Stimulated activated CD8-positive, alpha-beta memory T cell treated with anti-CD3 and anti-CD28 coated beads, Interleukin-7, amount 100 ng/mL, for 4 hours (primary cell): ENCODE measurements around the gene ACTN4.
"Not testable (repeated sequence)": the region's sequence is repeated elsewhere in the genome, so short reads cannot be mapped to it uniquely, and the experiment has no call there.

ENCODE experiments used
- DNase-seq, 2 donors: peaks; one replicate each; pipeline ENCODE4 v3.0.0-alpha.2; 2020; ENCODE audit warnings: low read depth in 2 of 2

The ACTN4 gene

DNA sequence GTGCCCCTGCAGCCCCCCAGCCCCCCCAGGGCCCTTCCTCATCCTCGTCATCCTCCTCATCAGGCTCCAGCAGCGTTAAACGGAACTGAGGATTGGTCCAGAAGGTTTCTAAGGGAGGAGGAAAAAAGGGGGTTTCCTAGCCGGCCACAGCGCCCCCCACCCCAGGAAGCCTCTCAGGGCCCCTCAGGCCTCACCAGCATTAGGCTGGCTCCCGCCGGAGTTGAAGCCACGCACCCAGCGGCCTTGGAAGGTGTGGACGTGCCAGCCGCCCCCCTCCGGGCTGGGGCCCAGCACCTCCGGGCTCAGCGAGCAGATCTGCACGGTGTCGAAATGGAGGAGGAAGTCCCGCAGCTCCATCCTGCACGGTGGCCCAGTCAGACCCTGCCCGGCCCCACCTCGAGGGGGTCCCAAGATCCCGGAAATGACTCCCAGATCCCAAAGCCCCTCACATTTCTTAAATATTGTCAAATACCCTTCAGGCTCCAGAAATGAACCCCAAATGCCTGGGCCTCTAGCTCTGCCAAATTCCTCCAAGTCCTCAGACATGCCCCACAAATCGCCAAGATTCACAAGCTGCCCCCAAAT, 89.9 kb downstream of the ACTN4 start:
- DNase-seq, result no peak

DNA sequence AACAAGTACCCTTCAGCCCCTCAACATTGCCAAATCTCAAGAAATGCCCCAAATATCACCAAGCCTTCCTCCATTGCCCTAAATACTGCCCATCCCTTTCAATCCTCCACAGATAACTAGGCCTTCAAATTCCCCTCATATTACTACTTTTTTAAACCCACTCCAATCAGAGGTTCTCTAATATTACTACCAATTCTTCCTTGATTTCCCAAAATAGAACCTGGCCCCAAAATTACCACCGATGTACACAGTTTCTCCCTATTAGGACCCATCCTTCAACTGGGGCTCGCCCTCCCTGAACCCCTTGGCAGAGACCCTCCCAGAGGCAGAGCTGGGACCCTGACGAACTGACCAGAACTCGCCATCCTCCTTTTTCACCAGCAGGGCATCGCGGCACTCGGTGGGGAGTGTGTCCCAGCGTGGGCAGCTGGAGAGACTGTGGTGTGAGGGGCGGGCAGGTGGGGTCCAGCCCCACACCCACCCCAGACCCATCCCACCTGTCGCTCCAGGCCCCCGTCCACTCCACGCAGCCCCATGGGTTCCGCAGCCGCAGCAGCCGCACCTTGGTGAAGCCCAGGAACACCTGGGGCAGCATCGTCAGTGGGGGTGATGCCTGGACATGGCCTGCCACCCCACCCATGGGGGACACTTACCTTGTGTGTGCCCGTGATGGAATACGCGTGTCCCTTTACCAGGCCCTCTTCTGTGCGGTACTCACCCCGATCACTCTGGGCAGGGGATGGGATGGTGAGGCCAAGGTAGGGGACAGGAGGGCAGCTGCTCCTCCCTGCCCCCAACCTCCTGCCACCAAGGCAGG, 90.7 kb downstream of the ACTN4 start:
- no peak for DNase-seq

DNA sequence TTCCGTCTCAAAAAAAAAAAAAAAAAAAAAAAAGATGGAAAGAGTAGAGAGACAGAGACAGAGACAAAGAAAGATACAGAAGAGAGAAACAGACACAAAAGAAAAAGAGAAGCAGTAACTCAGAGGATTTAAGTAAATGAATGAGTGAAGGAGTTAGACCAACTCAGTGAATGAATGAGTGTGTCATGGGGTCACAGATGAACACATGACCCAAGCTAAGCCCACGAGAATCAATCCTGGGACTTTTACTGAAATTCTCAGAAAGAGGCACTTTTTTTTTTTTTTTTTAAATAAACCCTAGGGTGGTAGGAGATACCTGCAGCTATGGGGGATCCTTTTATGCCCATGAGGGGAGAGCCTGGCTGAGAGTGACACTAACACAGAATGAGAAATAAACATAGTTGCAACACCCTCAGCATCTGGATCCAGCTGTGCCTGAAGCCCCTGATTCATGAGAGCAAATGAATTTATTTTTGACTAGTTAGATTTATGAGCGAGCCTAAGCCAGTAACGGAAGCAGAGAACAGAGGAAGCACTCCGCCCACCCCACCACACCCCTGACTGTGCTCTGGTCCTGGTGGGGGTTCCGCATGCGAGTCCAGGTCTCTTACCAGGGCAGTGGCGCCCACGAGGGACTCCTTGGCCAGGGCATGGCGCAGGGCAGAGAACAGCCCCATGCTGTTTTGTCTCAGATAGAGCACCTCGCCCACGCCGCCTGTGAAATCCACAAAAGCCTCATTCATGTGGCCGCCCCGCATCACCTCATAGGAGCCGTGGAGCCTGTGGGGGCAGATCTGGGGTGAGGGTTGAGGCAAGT, 92.2 kb downstream of the ACTN4 start:
- DNase-seq, result peak in 1 of 2 donors; percentile 37

DNA sequence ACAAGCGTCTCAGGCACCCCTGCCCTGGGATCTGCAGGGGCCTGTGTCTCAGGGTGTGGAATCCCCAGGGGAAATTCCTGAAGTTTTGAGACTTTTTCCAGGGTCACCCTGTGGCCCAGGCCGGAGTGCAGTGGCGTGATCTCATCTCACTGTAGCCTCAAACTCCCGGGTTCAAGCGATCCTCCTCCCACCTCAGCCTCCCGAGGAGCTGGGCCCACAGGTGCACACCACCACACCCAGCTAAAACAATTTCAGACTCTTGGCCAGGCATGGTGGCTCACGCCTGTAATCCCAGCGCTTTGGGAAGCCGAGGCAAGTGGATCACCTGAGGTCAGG, 92.8 kb downstream of the ACTN4 start:
- DNase-seq, result no peak

DNA sequence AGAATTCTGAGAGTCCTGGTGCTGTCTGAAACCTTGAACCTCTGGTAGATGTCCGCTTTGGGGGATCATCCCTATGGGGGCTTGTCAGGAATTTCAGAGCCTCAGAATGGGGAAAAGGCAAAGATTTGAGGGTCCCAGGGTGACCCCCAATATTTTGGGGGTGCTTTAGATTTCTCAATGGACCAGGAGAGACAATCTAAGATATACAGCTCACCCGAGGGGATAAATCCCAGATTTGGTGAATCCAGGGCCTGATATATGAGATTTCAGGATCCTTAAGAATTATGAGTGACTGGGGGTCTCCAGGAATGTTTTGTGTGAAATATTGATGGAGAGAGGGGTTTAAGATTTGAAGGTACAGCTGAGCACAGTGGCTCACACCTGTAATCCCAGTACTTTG, 93.5 kb downstream of the ACTN4 start:
- no peak for DNase-seq

DNA sequence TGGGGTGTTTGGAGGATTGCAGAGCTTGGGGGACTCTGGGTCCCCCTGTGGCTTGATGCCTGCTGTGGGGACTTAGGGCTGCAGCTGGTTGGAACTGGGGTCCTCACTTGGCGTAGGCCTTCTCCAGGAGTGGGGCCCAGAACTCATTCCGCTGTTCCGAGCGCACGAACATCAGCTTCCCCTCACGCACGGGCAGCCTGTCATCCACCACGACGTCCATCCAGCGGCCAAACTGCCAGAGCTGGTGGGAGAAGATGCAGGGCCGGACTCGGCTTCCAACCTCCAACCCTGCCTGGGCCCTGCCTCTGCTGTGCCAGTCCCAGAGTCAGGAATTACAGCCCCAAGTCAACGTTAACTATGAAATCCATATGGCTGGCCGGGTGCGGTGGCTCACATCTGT, 94.2 kb downstream of the ACTN4 start:
- no peak for DNase-seq

DNA sequence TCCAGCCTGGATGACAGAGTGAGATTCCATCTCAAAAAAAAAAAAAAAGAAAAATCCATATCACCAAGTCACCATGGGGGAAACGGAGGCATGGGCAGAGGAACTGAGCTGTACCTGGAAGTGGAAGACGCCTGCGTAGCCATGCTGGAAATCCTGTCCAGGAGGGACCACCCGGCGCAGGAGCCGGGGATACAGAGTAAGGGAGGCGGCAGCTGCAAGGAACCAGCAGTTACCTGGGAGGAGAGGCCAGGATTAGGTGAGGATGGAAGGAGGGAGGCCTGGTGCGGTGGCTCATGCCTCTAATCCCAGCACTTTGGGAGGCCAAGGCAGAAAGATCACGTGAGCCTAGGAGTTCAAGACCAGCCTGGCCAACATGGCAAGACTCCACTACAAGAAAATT, 94.8 kb downstream of the ACTN4 start:
- no peak for DNase-seq

DNA sequence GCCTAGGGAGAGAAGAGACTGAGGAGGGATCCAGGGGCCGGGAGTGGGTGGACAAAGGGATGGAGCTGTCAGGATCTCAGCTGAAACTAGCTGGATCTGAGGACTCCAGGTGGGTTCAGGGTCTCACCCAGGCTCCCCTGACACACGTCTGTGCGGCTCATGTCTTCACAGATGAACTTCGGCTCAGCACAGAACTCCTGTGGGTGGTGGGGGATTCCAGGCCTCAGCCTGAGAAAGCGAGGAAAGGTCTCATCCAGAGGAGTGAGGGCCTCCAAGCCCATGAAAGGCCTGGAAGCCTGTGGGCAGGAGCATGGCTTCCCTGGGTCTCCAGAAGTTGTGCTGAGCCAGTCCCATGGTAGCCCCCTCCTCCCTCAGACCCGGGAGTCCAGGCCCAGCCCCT, 95.5 kb downstream of the ACTN4 start:
- no peak for DNase-seq

DNA sequence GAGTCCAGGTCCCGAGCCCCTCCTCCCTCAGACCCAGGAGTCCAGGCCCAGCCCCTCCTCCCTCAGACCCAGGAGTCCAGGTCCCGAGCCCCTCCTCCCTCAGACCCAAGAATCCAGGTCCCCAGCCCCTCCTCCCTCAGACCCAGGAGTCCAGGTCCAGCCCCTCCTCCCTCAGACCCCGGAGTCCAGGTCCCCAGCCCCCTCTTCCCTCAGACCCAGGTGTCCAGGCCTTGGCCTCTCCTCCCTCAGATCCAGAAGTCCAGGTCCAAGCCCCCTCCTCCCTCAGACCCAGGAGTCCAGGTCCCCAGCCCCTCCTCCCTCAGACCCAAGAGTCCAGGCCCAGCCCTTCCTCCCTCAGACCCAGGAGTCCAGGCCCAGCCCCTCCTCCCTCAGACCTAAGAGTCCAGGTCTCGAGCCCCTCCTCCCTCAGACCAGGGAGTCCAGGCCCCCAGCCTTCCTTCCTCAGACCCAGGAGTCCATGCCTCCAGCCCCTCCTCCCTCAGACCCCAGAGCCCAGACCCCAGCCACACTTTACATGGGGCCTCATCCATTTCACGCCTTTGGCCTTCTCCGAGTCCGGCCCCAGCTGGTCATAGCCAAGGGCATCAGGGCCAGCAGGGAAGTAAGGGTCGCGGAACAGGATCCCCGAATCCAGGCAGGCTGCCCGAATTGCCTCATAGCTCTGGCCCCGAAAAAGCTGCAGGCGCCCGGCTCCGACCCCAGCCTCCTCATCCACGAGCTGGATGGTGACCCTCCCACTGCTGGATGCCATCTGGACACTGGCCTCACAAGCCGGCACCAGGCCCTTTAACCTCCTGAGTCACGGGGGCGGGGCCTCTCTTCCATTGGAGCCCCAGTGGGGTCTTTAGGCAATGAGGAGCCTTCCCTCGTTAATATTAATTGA, 96.2 kb downstream of the ACTN4 start:
- no peak for DNase-seq

DNA sequence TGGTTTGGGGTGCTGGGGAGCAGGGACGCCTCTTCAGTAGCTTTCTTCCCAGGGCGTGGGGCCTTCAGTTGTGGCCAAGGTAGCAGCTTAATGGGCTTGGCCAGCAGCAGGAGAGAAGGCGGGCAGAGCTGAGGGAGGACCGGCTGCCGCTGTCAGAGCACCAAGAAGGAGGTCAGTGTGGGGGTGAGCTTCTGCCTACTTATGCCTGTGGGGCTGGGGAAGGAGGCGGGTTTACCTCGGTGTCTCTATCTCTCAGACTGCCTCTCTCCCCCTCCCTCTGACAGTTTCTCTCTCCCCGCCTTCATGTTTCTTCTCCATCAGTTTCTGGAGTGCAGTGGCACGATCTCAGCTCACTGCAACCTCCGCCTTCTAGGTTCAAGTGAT, 96.8 kb downstream of the ACTN4 start, which contains the start of gene CAPN12:
TSS of gene CAPN12 (minus strand) at position 177 of the 384 bp plus-strand sequence. CDS start 309 bp downstream, outside the sequence.
- no peak for DNase-seq

DNA sequence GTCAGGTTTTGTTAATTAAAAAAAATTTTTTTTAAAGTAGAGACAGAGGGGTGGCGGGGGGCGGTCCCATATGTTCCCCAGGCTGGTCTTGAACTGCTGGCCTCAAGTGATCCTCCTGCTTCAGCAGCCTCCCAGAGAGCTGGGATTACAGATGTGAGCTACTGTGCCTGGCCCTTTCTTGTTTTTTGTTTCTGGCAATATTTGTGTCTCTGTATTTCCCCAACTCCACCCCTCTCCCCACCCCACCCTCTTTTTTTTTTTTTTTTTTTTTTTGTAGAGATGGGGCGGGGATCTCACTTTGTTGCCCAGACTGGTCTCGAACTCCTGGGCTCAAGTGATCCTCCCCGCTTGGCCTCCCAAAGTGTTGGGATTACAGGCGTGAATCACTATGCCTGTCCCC, 97.4 kb downstream of the ACTN4 start:
- DNase-seq, result no peak

DNA sequence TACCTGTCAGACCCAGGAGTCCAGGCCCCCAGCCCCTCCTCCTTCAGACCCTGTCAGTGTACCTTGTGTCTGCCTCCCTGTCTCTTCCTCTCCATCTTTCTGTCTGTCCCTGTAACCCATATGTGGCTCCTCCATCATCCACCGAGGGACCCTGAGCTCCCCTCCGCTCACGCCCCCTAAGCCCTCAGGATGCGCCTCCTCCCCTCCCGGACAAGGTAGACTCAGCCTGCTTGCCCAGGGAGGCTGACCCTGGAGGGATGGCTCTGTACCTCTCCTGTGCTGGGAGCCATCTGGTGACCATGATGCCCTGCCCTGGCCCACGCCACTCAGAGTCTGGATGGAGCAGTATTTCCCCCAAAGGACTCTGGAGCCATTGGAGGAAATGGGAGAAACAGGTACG, 97.9 kb downstream of the ACTN4 start:
- no peak for DNase-seq

DNA sequence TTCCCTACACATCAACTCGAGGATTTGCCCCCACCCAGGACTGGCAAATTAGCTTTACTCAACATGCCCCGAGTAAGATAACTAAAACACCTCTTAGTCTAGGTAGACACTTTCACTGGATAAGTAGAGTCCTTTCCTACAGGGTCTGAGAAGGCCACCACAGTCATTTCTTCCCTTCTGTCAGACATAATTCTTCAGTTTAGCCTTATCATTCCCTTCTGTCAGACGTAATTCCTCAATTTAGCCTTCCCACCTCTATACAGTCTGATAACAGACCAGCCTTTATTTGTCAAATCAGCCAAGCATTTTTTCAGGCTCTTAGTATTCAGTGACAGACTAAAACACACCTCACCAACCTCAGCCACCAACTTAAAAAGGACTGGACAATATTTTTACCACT, 106.3 kb downstream of the ACTN4 start:
- DNase-seq, result not testable (repeated sequence)

DNA sequence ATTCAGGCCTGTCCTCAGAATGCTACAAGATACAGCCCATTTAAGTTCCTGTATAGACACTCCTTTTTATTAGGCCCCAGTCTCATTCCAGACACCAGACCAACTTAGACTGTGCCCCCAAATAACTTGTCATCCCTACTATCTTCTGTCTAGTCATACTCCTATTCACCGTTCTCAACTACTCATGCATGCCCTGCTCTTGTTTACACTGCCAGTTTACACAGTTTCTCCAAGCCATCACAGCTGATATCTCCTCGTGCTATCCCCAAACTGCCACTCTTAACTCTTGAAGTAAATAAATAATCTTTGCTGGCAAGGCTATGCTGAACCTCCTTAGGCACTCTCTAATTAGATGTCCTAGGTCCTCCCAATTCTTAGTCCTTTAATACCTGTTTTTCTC, 106.7 kb downstream of the ACTN4 start:
- not testable (repeated sequence) for DNase-seq

DNA sequence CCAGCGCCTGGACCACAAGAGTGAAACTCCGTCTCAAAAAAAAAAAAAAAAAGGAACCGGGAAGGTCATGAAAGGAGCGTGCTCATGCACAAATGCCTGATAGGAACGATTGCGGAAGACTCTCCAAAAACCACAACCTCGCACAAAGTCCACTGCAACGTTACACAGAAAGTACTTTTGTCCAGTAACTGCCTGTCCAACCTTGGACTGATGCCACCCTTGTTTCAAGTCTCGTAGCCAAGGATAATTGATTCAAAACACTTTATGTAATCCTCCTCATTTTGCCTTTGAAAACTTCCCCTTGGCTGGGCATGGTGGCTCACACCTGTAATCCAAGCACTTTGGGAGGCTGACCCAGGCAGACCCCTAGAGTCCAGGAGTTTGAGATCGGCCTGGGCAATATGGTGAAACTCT, 112.1 kb downstream of the ACTN4 start:
- no peak for DNase-seq

DNA sequence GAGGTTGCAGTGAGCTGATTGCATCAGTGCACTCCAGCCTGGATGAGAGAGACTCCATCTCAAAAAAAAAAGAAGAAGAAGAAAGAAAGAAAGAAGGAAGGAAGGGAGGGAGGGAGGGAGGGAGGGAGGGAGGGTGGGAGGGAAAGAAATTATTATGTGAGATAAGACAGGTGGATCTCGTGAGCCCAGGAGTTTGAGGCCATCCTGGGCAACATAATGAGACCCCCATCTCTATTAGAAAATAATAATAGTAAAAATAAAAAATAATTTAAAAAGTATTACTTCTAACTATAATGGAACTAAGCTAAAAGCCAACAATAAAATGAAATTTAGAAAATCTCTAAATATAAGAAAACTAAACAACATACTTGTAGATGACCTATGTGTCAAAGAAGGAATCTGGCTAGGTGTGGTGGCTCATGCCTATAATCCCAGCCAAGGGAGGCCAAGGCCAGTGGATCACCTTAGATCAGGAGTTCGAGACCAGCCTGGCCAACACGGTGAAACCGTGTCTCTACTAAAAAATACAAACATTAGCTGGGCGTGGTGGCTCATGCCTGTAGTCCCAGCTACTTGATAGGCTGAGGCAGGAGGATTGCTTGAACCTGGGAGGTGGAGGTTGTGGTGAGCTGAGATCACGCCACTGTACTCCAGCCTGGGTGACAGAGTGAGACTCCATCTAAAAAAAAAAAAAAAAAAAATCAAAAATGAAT, 113.5 kb downstream of the ACTN4 start:
- DNase-seq, result not testable (repeated sequence)

DNA sequence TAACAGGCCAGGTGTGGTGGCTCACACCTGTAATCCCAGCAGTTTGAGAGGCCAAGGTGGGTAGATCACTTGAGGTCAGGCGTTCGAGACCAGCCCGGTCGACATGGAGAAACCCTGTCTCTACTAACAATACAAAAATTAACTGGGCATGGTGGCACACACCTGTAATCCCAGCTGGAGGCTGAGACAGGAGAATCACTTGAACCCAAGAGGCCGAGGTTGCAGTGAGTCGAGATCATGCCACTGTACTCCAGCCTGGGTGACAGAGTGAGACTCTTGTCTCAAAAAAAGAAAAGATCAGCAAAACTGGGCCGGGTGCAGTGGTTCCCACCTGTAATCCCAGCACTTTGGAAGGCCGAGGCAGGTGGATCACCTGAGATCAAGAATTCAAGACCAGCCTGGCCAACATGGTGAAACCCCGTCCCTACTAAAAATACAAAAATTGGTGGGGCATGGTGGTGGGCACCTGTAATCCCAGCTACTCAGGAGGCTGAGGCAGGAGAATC, 114.5 kb downstream of the ACTN4 start:
- DNase-seq, result not testable (repeated sequence)

DNA sequence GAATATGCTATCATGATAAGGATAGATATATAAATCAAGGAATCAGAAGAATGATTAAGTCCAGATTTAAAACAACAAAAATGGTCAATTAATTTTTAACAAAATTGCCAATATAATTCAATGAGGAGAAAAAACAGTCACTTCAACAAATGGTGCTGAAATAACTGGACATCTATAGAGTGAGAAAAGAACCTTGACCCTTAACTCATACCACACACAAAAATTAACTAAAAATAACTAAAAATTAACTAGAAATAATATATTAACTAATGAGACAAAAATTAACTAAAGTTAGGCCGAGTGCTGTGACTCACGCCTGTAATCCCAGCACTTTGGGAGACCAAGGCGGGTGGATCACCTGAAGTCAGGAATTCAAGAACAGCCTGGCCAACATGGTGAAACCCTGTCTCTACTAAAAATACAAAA, 116.4 kb downstream of the ACTN4 start:
- no peak for DNase-seq

DNA sequence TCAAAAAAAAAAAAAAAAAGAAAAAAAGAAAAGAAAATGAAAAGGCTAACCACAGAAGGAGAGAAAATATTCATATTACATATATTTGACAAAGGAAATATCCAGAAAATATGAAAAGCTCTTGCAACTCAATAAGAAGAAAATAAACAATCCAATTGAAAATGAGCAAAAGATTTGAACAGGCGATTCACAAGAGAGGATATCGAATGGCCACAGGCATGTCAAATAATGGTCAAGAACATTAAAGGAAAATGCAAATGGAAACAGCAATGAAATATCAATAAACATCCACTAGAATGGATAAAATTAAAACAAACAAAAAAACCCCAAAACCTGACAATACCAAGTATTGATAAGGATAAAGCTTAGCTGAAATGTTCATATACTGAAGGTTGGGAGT, 117.8 kb downstream of the ACTN4 start:
- no peak for DNase-seq

DNA sequence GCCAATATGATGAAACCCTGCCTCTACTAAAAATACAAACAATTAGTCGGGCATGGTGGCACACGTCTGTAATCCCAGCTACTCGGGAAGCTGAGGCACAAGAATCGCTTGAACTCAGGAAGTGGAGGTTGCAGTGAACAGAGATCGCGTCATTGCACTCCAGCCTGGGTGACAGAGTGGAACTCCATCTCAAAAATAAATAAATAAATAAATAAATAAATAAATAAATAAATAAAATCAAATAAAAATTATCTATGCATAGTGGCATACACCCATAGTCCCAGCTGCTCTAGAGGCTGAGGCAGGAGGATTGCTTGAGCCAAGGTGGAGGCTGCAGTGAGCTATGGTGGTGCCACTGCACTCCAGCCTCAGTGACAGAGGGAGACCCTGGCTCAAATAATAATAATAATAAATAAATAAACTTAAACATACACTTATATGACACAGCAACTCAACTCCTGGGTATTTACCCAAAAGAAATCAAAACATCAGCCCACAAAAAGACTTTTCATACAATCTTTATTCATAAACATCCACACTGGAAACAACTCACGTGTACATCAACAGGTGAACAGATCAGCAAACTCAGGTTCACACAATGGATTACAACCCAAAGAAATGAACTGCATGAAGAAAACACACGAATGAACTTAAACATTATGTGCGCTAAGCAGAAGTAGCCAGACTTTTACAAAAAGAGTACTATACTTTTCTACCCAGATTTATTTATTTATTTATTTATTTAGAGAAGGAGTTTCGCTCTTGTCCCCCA, 119.0 kb downstream of the ACTN4 start:
- DNase-seq, result no peak
